IPS-18a (cell line): ENCODE measurements around the gene MACF1.

Experiments
- H3K27ac ChIP-seq: one replicate; pipeline ENCODE4 v1.5.1; 2013; ENCODE audit warnings: low read length
- H3K27me3 ChIP-seq: one replicate; pipeline ENCODE4 v1.6.1; 2013; ENCODE audit warnings: mild to moderate bottlenecking, low read length; ENCODE audit not compliant: control insufficient read depth, insufficient read depth
- H3K36me3 ChIP-seq: one replicate; pipeline ENCODE4 v1.6.1; 2013; ENCODE audit warnings: low read depth, low read length; ENCODE audit not compliant: control insufficient read depth
- H3K4me1 ChIP-seq: one replicate; pipeline ENCODE4 v1.6.1; 2013; ENCODE audit warnings: low read depth, low read length; ENCODE audit not compliant: control insufficient read depth
- H3K4me3 ChIP-seq: one replicate; pipeline ENCODE4 v1.5.1; 2013; ENCODE audit warnings: low read length
- H3K9ac ChIP-seq: one replicate; pipeline ENCODE4 v1.6.1; 2013; ENCODE audit warnings: mild to moderate bottlenecking, low read length, moderate library complexity
- H3K9me3 ChIP-seq: one replicate; pipeline ENCODE4 v1.6.1; 2013; ENCODE audit warnings: low read depth, low read length; ENCODE audit not compliant: control insufficient read depth

Gene MACF1

GRCh38 chr1:39376656-39377055 is 172.2 kb downstream of the MACF1 start:
- no peaks in the 10 kb centered on the region for H3K4me1 ChIP-seq
- peaks cover 47% of the 10 kb centered on the region for H3K36me3 ChIP-seq
- H3K4me3 ChIP-seq = no peak overlapping the region
- H3K9me3 ChIP-seq = no peaks in the 10 kb centered on the region
- H3K9ac ChIP-seq = no peak overlapping the region
- H3K27ac ChIP-seq = no peak overlapping the region
- no peaks in the 10 kb centered on the region for H3K27me3 ChIP-seq

DNA sequence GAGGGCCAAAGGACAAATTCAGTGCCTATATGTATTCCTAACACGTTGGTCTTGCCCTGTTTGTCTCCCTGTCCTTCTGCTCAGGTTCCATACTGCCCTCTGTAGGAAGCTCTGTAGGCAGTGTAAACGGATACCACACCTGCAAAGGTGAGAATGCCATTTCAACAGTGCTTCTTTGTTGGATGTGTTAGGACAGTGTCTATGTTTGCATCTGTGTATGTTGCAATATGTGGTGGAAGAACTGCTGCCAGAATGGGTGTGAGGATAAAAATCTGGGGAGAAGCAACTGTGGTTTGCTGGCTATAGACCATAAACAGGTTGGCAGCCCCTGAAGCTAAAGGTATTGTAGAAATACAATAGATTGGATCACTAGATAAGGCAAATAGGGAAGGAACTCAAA is 173.9 kb downstream of the MACF1 start:
- no peaks in the 10 kb centered on the region for H3K27me3 ChIP-seq
- H3K9me3 ChIP-seq = no peaks in the 10 kb centered on the region
- H3K36me3 ChIP-seq = peaks cover 43% of the 10 kb centered on the region
- no peak overlapping the region for H3K4me3 ChIP-seq
- no peak overlapping the region for H3K9ac ChIP-seq
- H3K4me1 ChIP-seq = no peaks in the 10 kb centered on the region
- no peak overlapping the region for H3K27ac ChIP-seq

DNA sequence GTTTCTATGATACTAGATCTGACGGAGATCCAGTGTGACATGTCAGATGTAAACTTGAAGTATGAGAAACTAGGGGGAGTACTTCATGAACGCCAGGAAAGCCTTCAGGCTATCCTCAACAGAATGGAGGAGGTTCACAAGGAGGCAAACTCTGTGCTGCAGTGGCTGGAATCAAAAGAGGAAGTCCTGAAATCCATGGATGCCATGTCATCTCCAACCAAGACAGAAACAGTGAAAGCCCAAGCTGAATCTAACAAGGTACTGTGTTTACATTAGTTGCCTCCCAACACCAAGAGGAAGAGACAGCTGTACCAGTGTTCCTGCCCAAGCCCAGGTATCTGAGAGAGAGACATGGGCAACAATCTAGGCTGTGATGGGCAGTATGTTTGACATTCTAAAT is 174.7 kb downstream of the MACF1 start:
- no peak overlapping the region for H3K27ac ChIP-seq
- H3K9me3 ChIP-seq = no peaks in the 10 kb centered on the region
- H3K4me3 ChIP-seq = no peak overlapping the region
- H3K27me3 ChIP-seq = no peaks in the 10 kb centered on the region
- peaks cover 47% of the 10 kb centered on the region for H3K36me3 ChIP-seq
- H3K4me1 ChIP-seq = no peaks in the 10 kb centered on the region
- no peak overlapping the region for H3K9ac ChIP-seq

DNA sequence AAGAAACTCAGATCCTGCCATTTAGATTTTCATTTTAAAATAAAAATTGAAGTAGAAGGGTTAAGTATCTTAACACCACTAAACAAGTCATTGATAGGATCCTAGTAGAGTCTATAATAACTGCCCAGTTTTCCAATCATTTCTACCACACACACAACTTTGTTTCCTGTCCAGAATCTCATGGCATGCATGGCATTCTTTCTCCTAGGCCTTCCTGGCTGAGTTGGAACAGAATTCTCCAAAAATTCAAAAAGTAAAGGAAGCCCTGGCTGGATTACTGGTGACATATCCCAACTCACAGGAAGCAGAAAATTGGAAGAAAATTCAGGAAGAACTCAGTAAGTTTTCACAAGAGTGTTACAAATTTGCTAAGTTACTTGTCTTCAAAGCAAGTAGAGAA is 175.5 kb downstream of the MACF1 start:
- no peak overlapping the region for H3K9ac ChIP-seq
- peaks cover 54% of the 10 kb centered on the region for H3K36me3 ChIP-seq
- no peaks in the 10 kb centered on the region for H3K27me3 ChIP-seq
- H3K4me1 ChIP-seq = no peaks in the 10 kb centered on the region
- H3K27ac ChIP-seq = no peak overlapping the region
- H3K9me3 ChIP-seq = no peaks in the 10 kb centered on the region
- H3K4me3 ChIP-seq = no peak overlapping the region

GRCh38 chr1:39381839-39382238 is 177.3 kb downstream of the MACF1 start:
- Histone ChIP-seq H3K9me3 (no peaks in the 10 kb centered on the region), H3K27me3 (no peaks in the 10 kb centered on the region), H3K36me3 (peaks cover 64% of the 10 kb centered on the region), H3K9ac (no peak overlapping the region), H3K4me1 (no peaks in the 10 kb centered on the region), H3K27ac (no peak overlapping the region), H3K4me3 (no peak overlapping the region)

DNA sequence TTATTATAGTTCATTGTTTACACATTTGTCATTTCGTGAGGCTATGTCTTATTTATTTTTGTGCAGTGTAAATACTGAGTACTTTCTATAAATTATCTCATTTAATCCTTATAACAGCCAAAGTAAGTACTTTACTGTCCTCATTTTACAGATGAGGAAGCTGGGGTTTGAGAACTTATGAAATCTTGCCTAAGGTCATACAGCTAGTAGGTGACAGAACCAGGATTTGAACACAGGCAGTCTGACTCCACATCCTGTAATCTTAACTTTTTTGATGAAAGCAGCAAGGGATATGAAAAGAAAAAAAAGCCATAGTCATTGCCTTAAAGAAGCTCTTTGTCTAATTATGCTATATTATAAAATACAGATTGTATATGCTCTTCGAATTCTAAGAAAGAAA is 179.8 kb downstream of the MACF1 start:
- Histone ChIP-seq H3K27ac (no peak overlapping the region), H3K9ac (no peak overlapping the region), H3K4me1 (no peaks in the 10 kb centered on the region), H3K27me3 (no peaks in the 10 kb centered on the region), H3K4me3 (no peak overlapping the region), H3K9me3 (no peaks in the 10 kb centered on the region), H3K36me3 (peaks cover 76% of the 10 kb centered on the region)

DNA sequence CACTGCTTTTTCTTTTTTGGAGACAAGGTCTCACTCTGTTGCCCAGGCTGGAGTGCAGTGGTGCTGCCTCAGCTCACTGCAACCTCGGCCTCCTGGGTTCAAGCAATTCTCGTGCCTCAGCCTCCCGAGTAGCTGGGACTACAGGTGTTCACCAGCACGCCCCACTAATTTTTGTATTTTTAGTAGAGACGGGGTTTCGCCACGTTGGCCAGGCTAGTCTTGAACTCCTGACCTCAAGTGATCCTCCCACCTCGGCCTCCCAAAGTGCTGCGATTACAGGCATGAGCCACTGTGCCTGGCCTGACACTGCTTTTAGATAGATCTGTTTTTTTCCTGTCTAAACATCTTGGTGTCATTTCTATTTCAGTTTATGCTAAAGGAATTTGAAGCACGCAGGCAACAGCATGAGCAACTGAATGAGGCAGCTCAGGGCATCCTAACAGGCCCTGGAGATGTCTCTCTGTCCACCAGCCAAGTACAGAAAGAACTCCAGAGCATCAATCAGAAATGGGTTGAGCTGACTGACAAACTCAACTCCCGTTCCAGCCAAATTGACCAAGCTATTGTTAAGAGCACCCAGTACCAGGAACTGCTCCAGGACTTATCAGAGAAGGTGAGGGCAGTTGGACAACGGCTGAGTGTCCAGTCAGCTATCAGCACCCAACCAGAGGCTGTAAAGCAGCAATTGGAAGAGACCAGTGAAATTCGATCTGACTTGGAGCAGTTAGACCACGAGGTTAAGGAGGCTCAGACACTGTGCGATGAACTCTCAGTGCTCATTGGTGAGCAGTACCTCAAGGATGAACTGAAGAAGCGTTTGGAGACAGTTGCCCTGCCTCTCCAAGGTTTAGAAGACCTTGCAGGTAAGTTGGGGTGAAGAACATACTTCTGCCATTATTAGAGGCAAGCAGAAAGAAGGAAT is 180.8 kb downstream of the MACF1 start:
- no peaks in the 10 kb centered on the region for H3K9me3 ChIP-seq
- no peak overlapping the region for H3K4me3 ChIP-seq
- H3K36me3 ChIP-seq = peaks cover 74% of the 10 kb centered on the region
- H3K9ac ChIP-seq = no peak overlapping the region
- H3K27me3 ChIP-seq = no peaks in the 10 kb centered on the region
- H3K27ac ChIP-seq = no peak overlapping the region
- no peaks in the 10 kb centered on the region for H3K4me1 ChIP-seq

GRCh38 chr1:39386997-39387396 is 182.5 kb downstream of the MACF1 start:
- Histone ChIP-seq H3K4me3 (no peak overlapping the region), H3K9me3 (no peaks in the 10 kb centered on the region), H3K4me1 (peaks cover 10% of the 10 kb centered on the region), H3K9ac (no peak overlapping the region), H3K36me3 (peaks cover 64% of the 10 kb centered on the region), H3K27me3 (no peaks in the 10 kb centered on the region), H3K27ac (no peak overlapping the region)

- Histone ChIP-seq H3K4me3 (no peak overlapping the region), H3K27me3 (no peaks in the 10 kb centered on the region), H3K27ac (no peak overlapping the region), H3K9me3 (no peaks in the 10 kb centered on the region), H3K4me1 (peaks cover 15% of the 10 kb centered on the region), H3K9ac (no peak overlapping the region), H3K36me3 (peaks cover 59% of the 10 kb centered on the region)
Measured at GRCh38 chr1:39387452-39387851, 183.0 kb downstream of the MACF1 start.

DNA sequence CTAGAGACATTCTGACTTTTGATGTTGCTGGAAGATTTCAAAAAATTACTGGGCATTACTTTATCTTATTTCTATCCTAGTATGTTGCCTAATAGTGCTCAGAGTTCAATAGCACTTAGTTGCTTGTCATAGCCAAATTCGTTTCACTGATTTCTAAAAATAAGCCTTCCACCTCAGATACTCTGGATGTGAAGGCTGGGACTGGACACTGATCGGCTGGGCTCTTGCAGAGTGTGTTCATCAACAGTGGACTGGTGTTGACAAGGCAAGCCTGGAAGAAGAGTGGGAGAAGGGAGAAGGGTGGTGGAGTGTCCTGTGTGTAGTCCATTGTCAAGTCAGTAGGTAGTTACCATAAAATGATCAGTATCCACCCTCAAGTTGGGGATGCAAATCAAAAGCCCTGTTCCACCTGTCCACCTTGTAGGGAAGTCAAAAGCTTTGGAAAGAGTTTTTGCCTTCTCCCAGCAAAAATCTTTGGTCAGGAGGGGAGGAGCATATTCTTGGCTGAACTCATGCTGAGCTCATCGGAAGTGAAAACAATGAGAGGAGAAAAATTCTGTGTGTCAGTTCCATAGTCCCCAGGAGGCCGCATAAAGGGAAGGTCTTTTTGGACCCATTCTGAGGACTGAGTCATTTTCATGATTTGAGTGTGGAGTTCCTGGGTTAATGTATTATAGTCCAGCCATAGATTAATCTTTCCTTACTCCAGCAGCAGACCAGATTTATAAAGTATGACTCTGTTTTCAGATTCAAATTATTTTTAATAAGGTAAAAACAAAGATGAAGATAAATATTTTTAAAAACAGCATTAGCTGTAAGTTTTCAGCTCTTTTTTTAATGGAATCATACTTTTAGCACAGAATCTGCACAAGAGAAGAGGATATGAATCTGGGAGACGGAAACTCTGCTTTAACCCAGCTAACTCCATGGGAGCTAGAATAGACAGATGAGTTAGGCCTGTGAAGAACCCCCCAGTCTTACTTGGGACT is 187.5 kb downstream of the MACF1 start:
- Histone ChIP-seq H3K27me3 (no peaks in the 10 kb centered on the region), H3K9ac (no peak overlapping the region), H3K4me3 (no peak overlapping the region), H3K36me3 (peaks cover 27% of the 10 kb centered on the region), H3K27ac (no peak overlapping the region), H3K9me3 (no peaks in the 10 kb centered on the region), H3K4me1 (peaks cover 30% of the 10 kb centered on the region)

GRCh38 chr1:39392851-39393573 is 188.5 kb downstream of the MACF1 start:
- no peak overlapping the region for H3K9ac ChIP-seq
- no peaks in the 10 kb centered on the region for H3K9me3 ChIP-seq
- no peaks in the 10 kb centered on the region for H3K27me3 ChIP-seq
- H3K4me1 ChIP-seq = peaks cover 34% of the 10 kb centered on the region
- peaks cover 17% of the 10 kb centered on the region for H3K36me3 ChIP-seq
- no peak overlapping the region for H3K4me3 ChIP-seq
- H3K27ac ChIP-seq = no peak overlapping the region
